GM12864 (cell line): ENCODE data around the gene FBXW7.

Experiments used
- DNase-seq: peaks from one replicate; pipeline ENCODE4 v3.0.0-alpha.2; 2011; ENCODE audit warnings: low read depth
- H3K4me3 ChIP-seq: 2 replicates; pipeline ENCODE4 v1.5.1; 2011; ENCODE audit warnings: mild to moderate bottlenecking, low read depth, low read length, control low read depth
- TF ChIP-seq, protein P1 (sequence below): IDR thresholded peaks from 2 replicates; pipeline ENCODE4 v1.5.1; 2011; ENCODE audit warnings: low read depth, mild to moderate bottlenecking, moderate library complexity, low read length, control low read depth, inconsistent platforms; ENCODE audit errors: missing control alignments

The FBXW7 gene

GRCh38 chr4:152480901-152481300 is 55.0 kb downstream of the FBXW7 start:
- TF ChIP-seq, protein P1, sequence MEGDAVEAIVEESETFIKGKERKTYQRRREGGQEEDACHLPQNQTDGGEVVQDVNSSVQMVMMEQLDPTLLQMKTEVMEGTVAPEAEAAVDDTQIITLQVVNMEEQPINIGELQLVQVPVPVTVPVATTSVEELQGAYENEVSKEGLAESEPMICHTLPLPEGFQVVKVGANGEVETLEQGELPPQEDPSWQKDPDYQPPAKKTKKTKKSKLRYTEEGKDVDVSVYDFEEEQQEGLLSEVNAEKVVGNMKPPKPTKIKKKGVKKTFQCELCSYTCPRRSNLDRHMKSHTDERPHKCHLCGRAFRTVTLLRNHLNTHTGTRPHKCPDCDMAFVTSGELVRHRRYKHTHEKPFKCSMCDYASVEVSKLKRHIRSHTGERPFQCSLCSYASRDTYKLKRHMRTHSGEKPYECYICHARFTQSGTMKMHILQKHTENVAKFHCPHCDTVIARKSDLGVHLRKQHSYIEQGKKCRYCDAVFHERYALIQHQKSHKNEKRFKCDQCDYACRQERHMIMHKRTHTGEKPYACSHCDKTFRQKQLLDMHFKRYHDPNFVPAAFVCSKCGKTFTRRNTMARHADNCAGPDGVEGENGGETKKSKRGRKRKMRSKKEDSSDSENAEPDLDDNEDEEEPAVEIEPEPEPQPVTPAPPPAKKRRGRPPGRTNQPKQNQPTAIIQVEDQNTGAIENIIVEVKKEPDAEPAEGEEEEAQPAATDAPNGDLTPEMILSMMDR, result no peak
- no peak for DNase-seq
- no peak overlapping the region for H3K4me3 ChIP-seq

GRCh38 chr4:152480326-152480725 is 55.6 kb downstream of the FBXW7 start:
- TF ChIP-seq, protein P1, result no peak
- H3K4me3 ChIP-seq, result no peak overlapping the region
- DNase-seq, result no peak

DNA sequence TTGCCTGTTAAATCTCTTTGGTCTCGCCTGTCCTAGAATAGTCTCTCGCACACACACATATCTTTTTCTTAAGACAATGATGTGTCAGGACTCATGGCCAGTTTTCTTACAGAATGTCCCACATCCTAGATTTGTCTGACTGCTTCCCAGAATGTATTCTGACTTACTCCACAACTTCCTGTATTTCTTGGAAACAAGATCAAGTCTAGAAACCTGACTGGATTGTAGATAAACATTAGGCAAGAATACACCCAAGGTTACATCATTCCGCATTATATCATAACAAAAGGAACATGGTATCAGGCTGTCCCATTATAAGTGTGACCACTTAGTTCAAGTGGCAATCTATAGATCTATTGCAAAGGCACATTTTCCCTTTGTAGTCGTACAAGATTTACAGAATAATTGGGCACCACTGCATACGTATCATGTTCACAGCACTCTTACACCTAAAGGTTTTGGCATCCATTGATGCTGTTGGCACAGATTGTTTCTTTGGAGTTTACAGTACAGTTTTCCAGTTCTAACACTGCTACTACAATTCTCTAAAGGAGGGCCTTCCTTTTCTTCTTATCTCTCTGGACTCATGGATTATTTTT is 56.4 kb downstream of the FBXW7 start:
- TF ChIP-seq, protein P1, result no peak
- no peak overlapping the region for H3K4me3 ChIP-seq
- no peak for DNase-seq

- no peak for DNase-seq
- H3K4me3 ChIP-seq, result no peak overlapping the region
- TF ChIP-seq, protein P1, result no peak
These were observed 57.2 kb downstream of the FBXW7 start for GRCh38 chr4:152478461-152479237.

GRCh38 chr4:152476796-152477195 is 59.1 kb downstream of the FBXW7 start:
- H3K4me3 ChIP-seq, result no peak overlapping the region
- no peak for DNase-seq
- TF ChIP-seq, protein P1, result no peak

- DNase-seq, result no peak
- H3K4me3 ChIP-seq, result no peak overlapping the region
- TF ChIP-seq, protein P1, result no peak
These were observed 64.6 kb downstream of the FBXW7 start for GRCh38 chr4:152471251-152471792.
